ENCODE measurements around the gene GPR161. TPM values are rescaled to one million over a fixed set of nuclear protein-coding genes. Genes with fewer than 3 reads are reported as not detected.

The GPR161 gene
- total RNA-seq, 2 donors from 2014 or later, result 10.3 to 11.6 TPM

GRCh38 chr1:168032029-168032428 is 104.7 kb downstream of the GPR161 start:
- TF ChIP-seq, protein P1, sequence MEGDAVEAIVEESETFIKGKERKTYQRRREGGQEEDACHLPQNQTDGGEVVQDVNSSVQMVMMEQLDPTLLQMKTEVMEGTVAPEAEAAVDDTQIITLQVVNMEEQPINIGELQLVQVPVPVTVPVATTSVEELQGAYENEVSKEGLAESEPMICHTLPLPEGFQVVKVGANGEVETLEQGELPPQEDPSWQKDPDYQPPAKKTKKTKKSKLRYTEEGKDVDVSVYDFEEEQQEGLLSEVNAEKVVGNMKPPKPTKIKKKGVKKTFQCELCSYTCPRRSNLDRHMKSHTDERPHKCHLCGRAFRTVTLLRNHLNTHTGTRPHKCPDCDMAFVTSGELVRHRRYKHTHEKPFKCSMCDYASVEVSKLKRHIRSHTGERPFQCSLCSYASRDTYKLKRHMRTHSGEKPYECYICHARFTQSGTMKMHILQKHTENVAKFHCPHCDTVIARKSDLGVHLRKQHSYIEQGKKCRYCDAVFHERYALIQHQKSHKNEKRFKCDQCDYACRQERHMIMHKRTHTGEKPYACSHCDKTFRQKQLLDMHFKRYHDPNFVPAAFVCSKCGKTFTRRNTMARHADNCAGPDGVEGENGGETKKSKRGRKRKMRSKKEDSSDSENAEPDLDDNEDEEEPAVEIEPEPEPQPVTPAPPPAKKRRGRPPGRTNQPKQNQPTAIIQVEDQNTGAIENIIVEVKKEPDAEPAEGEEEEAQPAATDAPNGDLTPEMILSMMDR (IDR thresholded peaks at IDR 0.05), result no peak
- no peaks in the 10 kb centered on the region for H3K4me1 ChIP-seq (ENCODE audit: control insufficient read depth in 1 of 2, low read depth in 2 of 2)
- H3K9me3 ChIP-seq, result no peaks in the 10 kb centered on the region
- ATAC-seq (ENCODE audit: insufficient number of reproducible peaks, low FRiP score, low read depth), result no peak
- H3K36me3 ChIP-seq, result no peaks in the 10 kb centered on the region
- no peak overlapping the region for H3K27ac ChIP-seq
- H3K4me3 ChIP-seq, result no peak overlapping the region
- no peaks in the 10 kb centered on the region for H3K27me3 ChIP-seq (replicated peaks; ENCODE audit: insufficient read depth)
- DNase-seq (ENCODE audit: low spot score), result no peak

DNA sequence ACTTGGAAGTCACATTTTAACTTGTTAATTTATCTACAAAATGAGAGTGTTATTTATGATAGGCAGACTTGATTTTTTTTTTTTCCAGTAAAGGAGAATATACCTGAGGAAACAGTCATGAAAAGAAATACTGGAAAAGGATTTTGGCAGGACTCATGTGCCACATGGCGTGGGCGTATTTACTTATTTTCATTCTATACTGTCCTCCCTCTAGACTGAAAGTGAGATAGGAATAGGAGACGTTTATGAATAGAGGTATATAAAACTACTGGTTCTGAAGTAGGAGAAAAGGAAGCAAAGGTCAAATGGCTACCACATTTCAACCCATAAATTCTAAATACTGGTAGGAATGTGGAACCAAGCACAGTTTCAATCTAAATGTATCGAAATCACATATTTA is 105.1 kb downstream of the GPR161 start:
- no peak for ATAC-seq (ENCODE audit: insufficient number of reproducible peaks, low FRiP score, low read depth)
- no peaks in the 10 kb centered on the region for H3K27me3 ChIP-seq (replicated peaks; ENCODE audit: insufficient read depth)
- no peaks in the 10 kb centered on the region for H3K36me3 ChIP-seq
- H3K27ac ChIP-seq, result no peak overlapping the region
- DNase-seq (ENCODE audit: low spot score), result no peak
- TF ChIP-seq, protein P1 (IDR thresholded peaks at IDR 0.05), result no peak
- no peak overlapping the region for H3K4me3 ChIP-seq
- no peaks in the 10 kb centered on the region for H3K9me3 ChIP-seq
- no peaks in the 10 kb centered on the region for H3K4me1 ChIP-seq (ENCODE audit: control insufficient read depth in 1 of 2, low read depth in 2 of 2)

- H3K4me1 ChIP-seq (ENCODE audit: control insufficient read depth in 1 of 2, low read depth in 2 of 2), result no peaks in the 10 kb centered on the region
- no peak for DNase-seq (ENCODE audit: low spot score)
- no peaks in the 10 kb centered on the region for H3K27me3 ChIP-seq (replicated peaks; ENCODE audit: insufficient read depth)
- H3K4me3 ChIP-seq, result no peak overlapping the region
- no peaks in the 10 kb centered on the region for H3K9me3 ChIP-seq
- TF ChIP-seq, protein P1 (IDR thresholded peaks at IDR 0.05), result no peak
- ATAC-seq (ENCODE audit: insufficient number of reproducible peaks, low FRiP score, low read depth), result no peak
- no peaks in the 10 kb centered on the region for H3K36me3 ChIP-seq
- H3K27ac ChIP-seq, result no peak overlapping the region
Observed at GRCh38 chr1:168031198-168031597, 105.5 kb downstream of the GPR161 start.

Other genes with a start within 250 kb of the GPR161 start
- gene ADCY10, start 222.8 kb downstream of the GPR161 start, total RNA-seq, result under 1 TPM in 1 of 2 donors, not detected in 1; 0.54 TPM
- gene DCAF6, start 200.2 kb downstream of the GPR161 start, total RNA-seq, result 10 to 100 TPM; 47.2 to 76.7 TPM
- gene MPC2, start 199.9 kb downstream of the GPR161 start, total RNA-seq, result 10 to 100 TPM; 17.6 to 33.8 TPM
- gene TIPRL, start 42.0 kb upstream of the GPR161 start, total RNA-seq, result 10 to 100 TPM; 18.5 to 22.9 TPM
- gene SFT2D2, start 89.1 kb upstream of the GPR161 start, total RNA-seq, result 100 to 1,000 TPM in 1 of 2 donors, 10 to 100 TPM in 1; 65.4 to 124 TPM
- gene TBX19, start 143.9 kb upstream of the GPR161 start, total RNA-seq, result 1 to 10 TPM; 8.4 to 9.9 TPM